Stimulated activated CD4-positive, alpha-beta T cell treated with anti-CD3 and anti-CD28 coated beads, Interleukin-4, amount 100 ng/mL, for 1 hour (primary cell): ENCODE results near the gene PCSK6.
A peak's percentile ranks its signal among the peaks of the same experiment; 100 is the strongest.

Experiments used
- DNase-seq: peaks from one replicate; pipeline ENCODE4 v3.0.0-alpha.2; 2020

Gene PCSK6

DNA sequence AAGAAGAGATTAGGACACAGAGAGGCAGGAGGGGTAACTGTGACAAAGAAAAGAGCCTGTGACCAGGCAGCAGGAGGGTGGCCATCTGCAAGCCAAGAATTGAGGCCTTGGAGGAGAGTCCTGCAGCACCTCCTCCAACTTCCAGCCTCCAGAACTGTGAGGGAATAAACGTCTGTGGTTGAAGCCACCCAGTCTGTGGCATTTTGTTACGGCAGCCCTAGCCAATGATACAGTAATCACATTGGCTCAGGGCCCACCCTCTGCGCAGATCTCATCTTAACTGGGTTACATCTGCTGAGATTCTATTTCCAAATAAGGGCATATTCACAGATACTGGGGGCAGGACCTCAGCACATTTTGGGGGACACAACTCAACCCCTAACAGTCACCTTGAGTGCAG, 223.5 kb downstream of the PCSK6 start:
- no peak for DNase-seq

DNA sequence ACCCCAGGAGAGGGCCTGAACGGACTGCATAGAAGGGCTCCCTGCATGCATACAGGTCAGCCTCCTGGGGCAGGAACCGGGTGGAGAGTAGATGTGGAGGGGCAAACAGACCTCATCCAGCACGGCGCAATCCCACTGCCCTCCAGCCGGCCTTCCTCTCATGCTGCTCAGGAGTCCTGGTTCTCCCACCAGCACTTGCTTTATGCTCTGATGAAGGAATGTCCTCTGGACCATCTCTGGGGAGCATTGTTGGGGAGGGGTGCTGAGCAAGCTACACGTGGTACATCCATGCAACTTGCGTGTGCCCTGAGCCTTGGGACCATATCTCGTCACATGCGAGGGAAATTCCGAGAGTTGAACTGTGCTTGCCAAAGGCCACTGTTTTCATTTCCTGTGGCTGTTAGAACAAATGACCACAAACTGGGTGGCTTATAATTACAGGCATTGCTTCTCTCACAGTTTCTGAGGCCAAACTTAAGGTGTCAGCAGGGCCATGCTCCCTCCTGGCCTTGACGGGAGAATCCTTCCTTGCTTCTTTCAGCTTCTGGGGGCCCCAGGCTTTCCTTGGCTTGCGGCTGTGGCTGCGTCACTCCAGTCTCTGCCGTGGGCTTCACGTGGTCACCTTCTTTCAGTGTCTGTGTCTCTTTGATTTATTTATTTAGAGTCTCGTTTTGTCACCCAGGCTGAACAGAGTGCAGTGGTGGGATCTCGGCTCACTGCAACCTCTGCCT, 224.4 kb downstream of the PCSK6 start:
- no peak for DNase-seq

DNA sequence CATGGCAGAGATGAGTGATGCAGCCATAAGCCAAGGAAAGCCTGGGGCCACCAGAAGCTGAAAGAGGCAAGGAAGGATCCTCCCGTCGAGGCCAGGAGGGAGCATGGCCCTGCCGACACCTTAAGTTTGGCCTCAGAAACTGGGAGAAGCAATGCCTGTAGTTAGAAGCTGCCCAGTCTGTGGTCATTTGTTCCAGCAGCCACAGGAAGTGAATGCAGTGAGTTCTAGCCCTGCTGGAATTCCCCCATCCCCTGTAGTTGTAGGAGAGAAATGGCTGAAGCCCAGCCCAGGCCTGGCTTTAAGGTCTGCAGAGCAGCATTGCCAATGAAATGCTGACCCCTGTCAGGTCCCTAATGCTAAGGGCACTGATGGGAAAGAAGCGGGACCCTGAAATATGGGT, 225.5 kb downstream of the PCSK6 start:
- DNase-seq = no peak

DNA sequence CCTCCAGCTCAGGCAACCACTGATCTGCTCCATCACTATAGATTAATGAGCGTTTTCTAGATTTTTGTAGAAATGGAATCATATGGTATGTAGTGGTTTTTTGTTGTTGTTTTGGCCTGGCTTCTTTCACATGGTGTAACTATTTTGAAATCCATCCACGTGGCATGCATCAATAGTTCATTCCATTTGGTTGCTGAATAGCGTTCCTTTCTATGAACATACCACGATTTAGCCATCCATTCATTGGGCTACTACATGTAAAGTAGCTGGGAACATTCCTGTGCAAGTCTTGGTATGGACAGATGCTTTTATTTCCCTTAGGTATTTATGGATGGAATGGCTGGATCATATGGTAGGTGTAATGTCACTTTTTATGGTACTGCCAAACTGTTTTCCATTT, 227.0 kb downstream of the PCSK6 start:
- DNase-seq = no peak

DNA sequence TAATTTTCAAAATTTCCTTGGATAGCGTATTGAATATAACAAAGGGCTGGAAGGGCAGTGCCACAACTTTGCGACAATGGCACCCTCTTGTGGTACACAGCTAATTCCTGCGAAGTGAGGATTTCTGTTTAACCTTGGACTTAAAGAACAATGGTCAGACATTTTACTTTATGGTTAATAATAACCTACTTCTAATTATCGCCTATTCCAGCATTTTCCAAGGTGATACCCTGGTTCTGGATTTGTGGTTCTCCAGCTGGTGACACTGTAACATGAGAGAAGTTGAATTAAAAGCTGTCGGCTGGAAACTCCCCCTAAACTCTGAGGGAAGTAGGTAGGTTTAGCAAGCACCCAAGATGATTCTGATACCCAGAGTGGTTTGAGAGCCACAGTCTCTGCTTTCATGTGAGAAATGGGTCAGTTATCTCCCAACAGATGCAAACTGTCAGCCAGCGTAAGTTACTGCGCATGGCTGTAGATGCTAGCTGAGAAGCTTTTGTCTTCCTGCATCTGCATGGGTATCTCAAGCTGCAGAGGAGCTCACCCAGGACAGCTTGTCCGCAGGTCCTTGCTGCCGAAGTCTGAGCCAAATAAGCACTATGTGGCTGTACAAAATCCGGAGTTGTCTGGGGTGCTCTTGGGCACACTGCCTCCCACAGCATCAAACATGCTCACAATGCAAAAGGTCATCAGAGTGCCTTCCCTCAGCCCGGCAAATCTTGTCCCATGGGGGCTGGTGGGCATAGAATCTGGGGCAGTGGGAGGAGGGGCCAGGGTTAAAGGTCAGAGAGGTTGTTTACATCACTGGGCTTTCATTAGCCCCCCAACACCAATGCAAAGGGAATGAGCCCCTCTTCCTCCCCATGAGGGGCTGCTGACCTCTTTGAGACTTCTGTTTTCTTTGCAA, 231.0 kb downstream of the PCSK6 start:
- DNase-seq = peak; percentile 44

DNA sequence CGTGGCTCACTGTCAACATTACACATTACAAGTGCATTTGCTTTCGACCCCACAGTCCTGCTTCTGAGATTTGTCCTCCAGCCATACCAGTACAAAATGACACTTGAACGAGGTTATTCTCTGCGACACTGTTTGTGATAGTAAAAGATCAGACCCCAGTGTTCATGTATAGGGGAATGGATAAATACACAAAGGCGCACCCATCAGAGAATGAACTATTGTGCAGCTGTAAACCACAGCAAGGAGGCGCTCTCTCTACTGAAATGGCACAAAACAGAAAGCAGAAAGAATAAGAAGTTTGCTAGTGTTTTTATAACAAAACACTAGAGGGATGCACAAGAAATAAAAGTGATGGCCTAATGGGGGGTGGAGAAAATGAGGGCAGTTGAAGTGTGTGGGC, 232.8 kb downstream of the PCSK6 start:
- no peak for DNase-seq

DNA sequence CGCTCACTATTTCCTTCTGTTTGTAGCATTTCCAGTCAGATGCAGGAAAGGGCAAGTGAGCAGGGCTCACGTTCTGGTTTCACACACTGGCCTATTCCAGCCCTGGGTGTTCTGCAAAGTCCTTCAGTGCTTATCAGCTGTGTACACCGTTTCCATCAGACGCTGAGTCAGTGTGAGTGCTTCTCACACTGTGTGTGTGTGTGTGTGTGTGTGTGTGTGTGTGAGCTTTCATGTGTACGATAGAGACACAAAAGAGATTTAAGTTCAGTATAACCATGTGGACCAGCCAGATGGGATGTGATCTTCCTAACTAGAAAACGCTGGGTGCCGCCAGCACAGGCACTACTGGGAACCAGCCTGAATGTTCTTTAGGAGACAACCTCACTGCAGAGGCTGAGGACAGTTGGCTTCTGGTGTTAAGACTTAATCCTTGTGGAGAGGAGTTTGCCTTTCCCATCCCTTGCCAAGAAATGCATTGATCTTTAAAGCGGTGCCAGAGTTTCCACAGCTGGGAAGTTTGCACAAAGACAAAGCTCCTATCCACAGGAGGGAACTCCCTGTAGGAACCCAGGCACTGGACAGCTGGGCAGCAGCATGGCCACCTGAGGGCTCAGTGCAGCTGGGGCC, 233.8 kb downstream of the PCSK6 start:
- no peak for DNase-seq

DNA sequence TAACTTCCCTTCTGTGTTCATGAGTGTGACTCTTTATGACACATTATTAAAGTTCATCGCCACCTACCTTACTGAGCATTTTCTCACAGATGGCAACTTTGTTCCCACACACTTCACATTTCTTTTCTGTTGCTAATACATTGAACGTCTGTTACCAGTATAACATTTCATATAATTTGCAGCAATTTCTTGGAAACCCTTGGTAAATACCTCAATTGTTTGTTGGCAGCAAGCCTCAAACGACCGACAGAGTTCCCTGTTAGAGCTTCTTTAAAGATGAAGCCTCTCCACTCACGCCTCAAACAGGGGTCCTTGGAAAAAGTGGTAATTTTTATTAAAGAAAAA, 234.5 kb downstream of the PCSK6 start:
- no peak for DNase-seq

DNA sequence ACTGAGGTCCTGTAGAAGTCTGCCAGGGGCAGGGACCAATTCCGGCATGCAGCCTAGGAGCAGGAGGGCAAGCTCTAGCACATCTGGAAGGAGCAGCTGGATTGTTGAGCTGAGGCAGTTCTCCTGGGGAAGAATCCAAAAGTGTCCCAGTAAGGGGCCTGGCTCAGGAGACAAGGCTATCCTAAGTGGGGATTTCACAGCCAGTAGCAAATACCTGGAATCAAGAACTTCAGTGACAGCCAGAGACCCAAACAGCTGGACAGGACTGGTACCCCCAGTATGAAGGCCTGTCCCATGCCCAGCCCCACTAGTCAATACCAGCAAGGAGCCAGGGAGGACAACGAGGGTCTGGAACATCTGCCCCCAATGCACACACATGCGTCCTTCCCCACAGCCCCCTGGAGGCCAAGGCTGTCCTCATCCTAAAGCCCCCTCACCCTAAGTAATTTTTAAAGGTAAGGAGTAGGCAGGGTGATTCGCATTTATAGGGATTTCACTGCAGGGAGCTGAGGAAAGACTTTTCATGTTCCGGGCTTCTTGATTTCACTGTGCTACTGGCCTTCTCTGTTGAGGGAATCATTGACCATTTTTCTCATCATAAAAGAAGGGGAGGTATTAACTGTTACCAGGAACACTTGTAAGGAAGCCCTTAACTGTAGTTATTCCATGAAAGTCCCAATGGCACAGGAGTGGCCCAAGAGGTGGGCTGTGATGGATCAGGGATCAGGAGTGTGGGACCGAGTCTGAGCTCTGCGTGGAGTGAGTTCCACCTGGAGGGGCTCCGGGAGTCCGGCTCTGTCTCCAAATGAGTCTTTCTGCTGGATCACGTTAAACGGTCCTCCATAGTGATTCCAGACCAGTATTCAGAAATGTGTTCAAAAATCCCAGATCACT, 235.1 kb downstream of the PCSK6 start:
- no peak for DNase-seq
